ENCODE data around the gene HOXB2.
"Not testable (repeated sequence)": the region's sequence is repeated elsewhere in the genome, so short reads cannot be mapped to it uniquely, and the experiment has no call there.

GRCh38 chr17:48509708-48510107 is 35.2 kb downstream of the HOXB2 start:
- not testable (repeated sequence) for TF ChIP-seq POLR2A, CTCF, POLR2AphosphoS5 (IDR thresholded peaks at IDR 0.05)

All from prostate gland (tissue), 2 donors.